SK-N-SH (cell line): Measurements from ENCODE around the gene TRRAP. TPM values are rescaled to one million over a fixed set of nuclear protein-coding genes. Genes with fewer than 3 reads are reported as not detected.

Experiments used
- CTCF ChIA-PET: fragments of 300-600, 350-600 bp; formaldehyde crosslinking; extraction: SDS; loops from one replicate; lab custom pipeline; 2021; lab: Yijun Ruan, JAX
- POLR2A ChIA-PET: fragments of 350-600 bp; sonication (Branson Sonifier 250); formaldehyde crosslinking; extraction: SDS; loops from one replicate; lab custom pipeline; 2020; ENCODE audit warnings: antibody characterized with exemption, inconsistent platforms; lab: Yijun Ruan, JAX
- DNase-seq: peaks from one replicate; pipeline ENCODE4 v3.0.0; 2012
- H2AFZ ChIP-seq: fragments of 200-600 bp; sonication (generic); 2 replicates; pipeline ENCODE4 v1.8.1; 2016; ENCODE audit warnings: antibody characterized with exemption, mild to moderate bottlenecking, low read depth
- H3F3A ChIP-seq: fragments of 200-600 bp; sonication (generic); replicated peaks from 2 replicates; pipeline ENCODE3; 2016; ENCODE audit warnings: antibody characterized with exemption, mild to moderate bottlenecking; ENCODE audit not compliant: insufficient read depth
- H3K27ac ChIP-seq, 2 experiments: fragments of 200-500 bp in 1 of 2; fragments of 200-600 bp in 1 of 2; sonication (Bioruptor generic) in 1 of 2; sonication (generic), shearing (Covaris generic) in 1 of 2; 2 replicates each; pipeline versions ENCODE4 v1.5.1 to v1.6.1; 2014 to 2016; ENCODE audit warnings: low read depth in 2 of 2, inconsistent platforms in 1 of 2, low read length in 1 of 2, mild to moderate bottlenecking in 1 of 2, mixed read lengths in 1 of 2
- H3K27me3 ChIP-seq: fragments of 200-600 bp; sonication (generic), shearing (Covaris generic); 2 replicates; pipeline ENCODE4 v1.6.1; 2016; ENCODE audit warnings: mixed run types; ENCODE audit not compliant: insufficient read depth
- H3K36me3 ChIP-seq, 2 experiments: fragments of 200-500 bp in 1 of 2; fragments of 200-600 bp in 1 of 2; sonication (Bioruptor generic) in 1 of 2; sonication (generic) in 1 of 2; replicated peaks in 1 of 2; 2 replicates each; pipeline versions ENCODE3 to v1.5.1; 2014 to 2016; ENCODE audit warnings: low read length in 1 of 2, mild to moderate bottlenecking in 1 of 2; ENCODE audit not compliant: insufficient read depth in 2 of 2, control insufficient read depth in 1 of 2
- H3K4me1 ChIP-seq, 2 experiments: fragments of 200-500 bp in 1 of 2; fragments of 200-600 bp in 1 of 2; sonication (Bioruptor generic) in 1 of 2; sonication (generic), shearing (Covaris generic) in 1 of 2; 2 replicates each; pipeline versions ENCODE4 v1.5.1 to v1.6.1; 2014 to 2016; ENCODE audit warnings: low read depth in 1 of 2, low read length in 1 of 2, mixed run types in 1 of 2; ENCODE audit not compliant: insufficient read depth in 2 of 2, control insufficient read depth in 1 of 2
- H3K4me2 ChIP-seq: fragments of 200-600 bp; sonication (generic), shearing (Covaris generic); 2 replicates; pipeline ENCODE4 v1.6.1; 2017; ENCODE audit warnings: mixed run types
- H3K4me3 ChIP-seq, 2 experiments: fragments of 200-500 bp in 1 of 2; fragments of 200-600 bp in 1 of 2; sonication (Bioruptor generic) in 1 of 2; sonication (generic), shearing (Covaris generic) in 1 of 2; 2 replicates each; pipeline versions ENCODE4 v1.5.1 to v1.8.1; 2014 to 2016; ENCODE audit warnings: low read depth in 2 of 2, inconsistent platforms in 1 of 2, low read length in 1 of 2, mild to moderate bottlenecking in 1 of 2, mixed read lengths in 1 of 2, moderate library complexity in 1 of 2
- H3K79me2 ChIP-seq: fragments of 200-600 bp; sonication (generic); 2 replicates; pipeline ENCODE4 v1.8.1; 2017; ENCODE audit warnings: mild to moderate bottlenecking; ENCODE audit not compliant: insufficient read depth
- H3K9ac ChIP-seq: fragments of 200-600 bp; sonication (generic); 2 replicates; pipeline ENCODE4 v1.6.1; 2017; ENCODE audit warnings: mixed run types
- H3K9me2 ChIP-seq: fragments of 200-600 bp; sonication (generic); 2 replicates; pipeline ENCODE4 v1.6.1; 2017; ENCODE audit warnings: mixed run types
- H3K9me3 ChIP-seq: fragments of 200-600 bp; sonication (generic); 2 replicates; pipeline ENCODE4 v1.6.1; 2017; ENCODE audit warnings: mixed run types, mild to moderate bottlenecking, moderate library complexity
- H4K20me1 ChIP-seq: fragments of 200-600 bp; sonication (generic); 2 replicates; pipeline ENCODE4 v1.6.1; 2017; ENCODE audit warnings: mild to moderate bottlenecking, mixed run types; ENCODE audit not compliant: insufficient read depth
- EZH2phosphoT487 ChIP-seq: fragments of 200-600 bp; sonication (generic); IDR thresholded peaks from 2 replicates; pipeline ENCODE4 v1.6.1; 2017; ENCODE audit warnings: low read depth, mixed run types, mild to moderate bottlenecking, antibody characterized with exemption, moderate library complexity, borderline replicate concordance
- FOSL2 ChIP-seq: IDR thresholded peaks from 2 replicates; pipeline ENCODE4 v1.4.0; 2012; ENCODE audit warnings: low read depth, mild to moderate bottlenecking, moderate library complexity, borderline replicate concordance
- FOXJ3 ChIP-seq: sonication (generic); formaldehyde crosslinking; IDR thresholded peaks from 2 replicates; pipeline ENCODE4 v1.5.1; 2020; ENCODE audit warnings: mild to moderate bottlenecking, missing genetic modification reagents
- FOXM1 ChIP-seq: IDR thresholded peaks from 2 replicates; pipeline ENCODE4 v1.4.0; 2012; ENCODE audit warnings: low read depth, mild to moderate bottlenecking
- GABPA ChIP-seq: IDR thresholded peaks from 2 replicates; pipeline ENCODE4 v1.4.0; 2012; ENCODE audit warnings: low read depth, mild to moderate bottlenecking
- IRF3 ChIP-seq: fragments of 150-350 bp; IDR thresholded peaks from 2 replicates; pipeline ENCODE4 v1.6.1; 2016; ENCODE audit warnings: mild to moderate bottlenecking, low read depth, low read length
- MAX ChIP-seq: IDR thresholded peaks from 2 replicates; pipeline ENCODE4 v1.4.0; 2012; ENCODE audit warnings: low read depth
- MEF2A ChIP-seq: IDR thresholded peaks from 2 replicates; pipeline ENCODE4 v1.4.0; 2012; ENCODE audit warnings: low read depth, borderline replicate concordance
- NRF1 ChIP-seq: IDR thresholded peaks from 2 replicates; pipeline ENCODE4 v1.6.1; 2012; ENCODE audit warnings: low read depth, mild to moderate bottlenecking, low read length
- PBX3 ChIP-seq: IDR thresholded peaks from 2 replicates; pipeline ENCODE4; 2012
- POLR2AphosphoS5 ChIP-seq: IDR thresholded peaks from 2 replicates; pipeline ENCODE4 v1.6.1; 2012; ENCODE audit warnings: low read depth, low read length
- RCOR1 ChIP-seq: fragments of 150-350 bp; IDR thresholded peaks from 2 replicates; pipeline ENCODE4 v1.6.1; 2017; ENCODE audit warnings: antibody characterized with exemption, low read length
- RFX5 ChIP-seq: IDR thresholded peaks from 2 replicates; pipeline ENCODE4 v1.6.1; 2012; ENCODE audit warnings: mild to moderate bottlenecking, improper control_type of control experiment, low read length
- SMC3 ChIP-seq: IDR thresholded peaks from 2 replicates; pipeline ENCODE4 v1.6.1; 2012; ENCODE audit warnings: low read depth, low read length, improper control_type of control experiment
- TAF1 ChIP-seq: IDR thresholded peaks from 2 replicates; pipeline ENCODE4 v1.6.1; 2012; ENCODE audit warnings: low read depth, mild to moderate bottlenecking, low read length, moderate library complexity, borderline replicate concordance
- TCF12 ChIP-seq: IDR thresholded peaks from 2 replicates; pipeline ENCODE4 v1.4.0; 2012
- TEAD4 ChIP-seq: IDR thresholded peaks from 2 replicates; pipeline ENCODE4 v1.4.0; 2012; ENCODE audit warnings: mild to moderate bottlenecking, borderline replicate concordance; ENCODE audit not compliant: insufficient read depth
- WGBS: methylation state at CpG from one replicate; pipeline ENCODE4 v1.1.6; 2017; ENCODE audit warnings: low lambda C conversion rate; 5-methylcytosine and 5-hydroxymethylcytosine counted together
- polyA plus RNA-seq, 3 experiments: library from polyadenylated mRNA; depleted of rRNA; stranded (reverse); fragments of >200 nt; gene quantifications; 2 replicates each; pipeline ENCODE4 v1.2.3, GENCODE V29; 2012
- TF ChIP-seq, protein P1 (sequence below): fragments of 150-350 bp; IDR thresholded peaks from 2 replicates; pipeline ENCODE4 v1.6.1; 2017; ENCODE audit warnings: antibody characterized with exemption, low read length, low read depth, borderline replicate concordance

TRRAP gene
- polyA plus RNA-seq, 1 of the 3 experiments (the other 2 are of a cell fraction): 24.9 TPM

GRCh38 chr7:98935811-98936210, 57.5 kb downstream of the TRRAP start:
- CTCF ChIA-PET: interaction anchor here (0.6 to 1.2 kb wide), 5 partner anchors 12 to 433 kb away, joined by 3 to 4 read pairs (median 3); no protein-coding TSS in a partner anchor
- no peak for DNase-seq

GRCh38 chr7:98943336-98943735, 65.0 kb downstream of the TRRAP start:
- no peak for DNase-seq
- TF ChIP-seq RCOR1 (no peak), EZH2phosphoT487 (no peak), MEF2A (no peak), TEAD4 (no peak), RFX5 (no peak), PBX3 (no peak), SMC3 (no peak), IRF3 (no peak), FOSL2 (no peak), TAF1 (no peak), MAX (no peak), TCF12 (no peak), NRF1 (no peak), POLR2AphosphoS5 (no peak)
- TF ChIP-seq, protein P1, sequence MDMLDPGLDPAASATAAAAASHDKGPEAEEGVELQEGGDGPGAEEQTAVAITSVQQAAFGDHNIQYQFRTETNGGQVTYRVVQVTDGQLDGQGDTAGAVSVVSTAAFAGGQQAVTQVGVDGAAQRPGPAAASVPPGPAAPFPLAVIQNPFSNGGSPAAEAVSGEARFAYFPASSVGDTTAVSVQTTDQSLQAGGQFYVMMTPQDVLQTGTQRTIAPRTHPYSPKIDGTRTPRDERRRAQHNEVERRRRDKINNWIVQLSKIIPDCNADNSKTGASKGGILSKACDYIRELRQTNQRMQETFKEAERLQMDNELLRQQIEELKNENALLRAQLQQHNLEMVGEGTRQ: no peak
- POLR2A ChIA-PET: no interaction called here
- Histone ChIP-seq H3K27me3 (no peaks in the 10 kb centered on the region), H3F3A (no peaks in the 10 kb centered on the region), H3K4me3 (no peak overlapping the region), H3K9me2 (no peaks in the 10 kb centered on the region), H3K79me2 (peaks cover 21% of the 10 kb centered on the region; the same call in 1 of the 2 replicates), H3K4me1 (no peaks in the 10 kb centered on the region), H3K9me3 (no peaks in the 10 kb centered on the region), H2AFZ (no peak overlapping the region), H3K27ac (no peak overlapping the region), H4K20me1 (peaks cover 13% of the 10 kb centered on the region), H3K9ac (no peak overlapping the region), H3K4me2 (no peak overlapping the region), H3K36me3 (peaks cover 76 to 85% of the 10 kb centered on the region in 2 experiments)
- CTCF ChIA-PET: interaction anchor here (1.4 kb wide), 2 partner anchors 21 to 29 kb away, joined by 4 read pairs; no protein-coding TSS in a partner anchor
- 97% methylated on average over 6 of the region's 6 CpGs for WGBS

More at GRCh38 chr7:98935811-98936210, 57.5 kb downstream of the TRRAP start:
- Histone ChIP-seq H3F3A (peaks cover 3% of the 10 kb centered on the region), H2AFZ (no peak overlapping the region), H3K4me3 (no peak overlapping the region), H4K20me1 (no peaks in the 10 kb centered on the region), H3K27me3 (no peaks in the 10 kb centered on the region), H3K9me2 (no peaks in the 10 kb centered on the region), H3K4me1 (peaks cover 0 to 5% of the 10 kb centered on the region in 2 experiments; a peak in 1 of 4 replicates), H3K4me2 (no peak overlapping the region), H3K36me3 (peaks cover 86 to 87% of the 10 kb centered on the region in 2 experiments), H3K9ac (no peak overlapping the region), H3K79me2 (no peaks in the 10 kb centered on the region), H3K9me3 (no peaks in the 10 kb centered on the region), H3K27ac (no peak overlapping the region)
- WGBS: 88% methylated on average over 2 of the region's 2 CpGs
- TF ChIP-seq, protein P1: no peak
- no peak for TF ChIP-seq FOXJ3 (CRISPR knock-in tag)
- TF ChIP-seq FOXM1: no peak
- no peak for TF ChIP-seq TEAD4
- TF ChIP-seq GABPA: no peak
- no peak for TF ChIP-seq MEF2A
- TF ChIP-seq FOSL2: no peak
- no peak for TF ChIP-seq TAF1
- TF ChIP-seq EZH2phosphoT487: no peak
- TF ChIP-seq MAX: no peak
- POLR2A ChIA-PET: interaction anchor here (1.1 kb wide), 1 partner anchor 9 kb away, joined by 3 read pairs; no protein-coding TSS in a partner anchor
